ENCODE data around the gene PTGR1.

GRCh38 chr9:111601237-111602018, 2.0 kb upstream of the PTGR1 start:
- no peak for TF ChIP-seq CTCF (conservative IDR thresholded peaks at IDR 0.05; ENCODE audit: low read depth in 2 of 2)
- TF ChIP-seq POLR2AphosphoS5 (IDR thresholded peaks at IDR 0.05; ENCODE audit: low read depth) = no peak
- TF ChIP-seq EZH2phosphoT487 (IDR thresholded peaks at IDR 0.05; ENCODE audit: unreplicated experiment) = no peak
- no peak for TF ChIP-seq EZH2 (IDR thresholded peaks at IDR 0.05; ENCODE audit: low read depth, unreplicated experiment)
- TF ChIP-seq REST (IDR thresholded peaks at IDR 0.05; ENCODE audit: unreplicated experiment) = no peak

Data from GM23338 (cell line).